GM23338 (cell line): ENCODE results near the gene TCERG1L. TPM values are rescaled to one million over a fixed set of nuclear protein-coding genes. Genes with fewer than 3 reads are reported as not detected.

Experiments
- ATAC-seq: fragments of 200-7000 bp; cut with Tn5 transposase; 3 replicates; pipeline ENCODE4 v1.9.1; 2020
- DNase-seq: peaks from one replicate; pipeline ENCODE4 v3.0.0-alpha.2; 2015; ENCODE audit warnings: low spot score
- H2AFZ ChIP-seq: fragments of 200-600 bp; sonication (generic); 2 replicates; pipeline ENCODE4 v1.8.0; 2016; ENCODE audit warnings: antibody characterized with exemption, mild to moderate bottlenecking, moderate library complexity
- H3F3A ChIP-seq: fragments of 200-600 bp; sonication (generic); replicated peaks from 2 replicates; pipeline ENCODE4 v1.8.0; 2017; ENCODE audit warnings: antibody characterized with exemption, mixed run types, low read depth
- H3K27ac ChIP-seq: fragments of 200-600 bp; sonication (generic); 2 replicates; pipeline ENCODE4 v1.6.1; 2016; ENCODE audit warnings: low read depth
- H3K27me3 ChIP-seq: fragments of 200-600 bp; sonication (generic); 2 replicates; pipeline ENCODE4 v1.8.0; 2016; ENCODE audit warnings: mild to moderate bottlenecking, mixed run types, moderate library complexity; ENCODE audit not compliant: insufficient read depth
- H3K36me3 ChIP-seq: fragments of 200-600 bp; sonication (generic); 2 replicates; pipeline ENCODE4 v1.8.0; 2016; ENCODE audit warnings: mild to moderate bottlenecking; ENCODE audit not compliant: insufficient read depth
- H3K4me1 ChIP-seq: fragments of 200-600 bp; sonication (generic); 2 replicates; pipeline ENCODE4 v1.8.0; 2016; ENCODE audit warnings: mild to moderate bottlenecking, moderate library complexity; ENCODE audit not compliant: insufficient read depth
- H3K4me2 ChIP-seq: fragments of 200-600 bp; sonication (generic); 2 replicates; pipeline ENCODE4 v1.7.1; 2017; ENCODE audit warnings: mixed run types
- H3K4me3 ChIP-seq: fragments of 200-600 bp; sonication (generic); 2 replicates; pipeline ENCODE4 v1.6.1; 2016; ENCODE audit warnings: mixed run types
- H3K79me2 ChIP-seq: fragments of 200-600 bp; sonication (generic); replicated peaks from 2 replicates; pipeline ENCODE4 v1.8.0; 2017; ENCODE audit warnings: mild to moderate bottlenecking; ENCODE audit not compliant: insufficient read depth
- H3K9me2 ChIP-seq: fragments of 200-600 bp; sonication (generic); 2 replicates; pipeline ENCODE4 v1.8.0; 2017; ENCODE audit not compliant: insufficient read depth
- H4K20me1 ChIP-seq: fragments of 200-600 bp; sonication (generic); replicated peaks from 2 replicates; pipeline ENCODE4 v1.8.0; 2017; ENCODE audit warnings: mild to moderate bottlenecking; ENCODE audit not compliant: insufficient read depth
- H3K27ac Mint-ChIP-seq: 2 replicates; pipeline ENCODE4 v1.8.0; 2020; ENCODE audit warnings: inconsistent platforms, mild to moderate bottlenecking, moderate library complexity, mixed read lengths
- H3K27me3 Mint-ChIP-seq: 3 replicates; pipeline ENCODE4 v1.8.0; 2022; ENCODE audit warnings: low read depth, mild to moderate bottlenecking, moderate library complexity, mixed read lengths, inconsistent platforms; ENCODE audit not compliant: insufficient read depth, poor library complexity
- H3K36me3 Mint-ChIP-seq: 3 replicates; pipeline ENCODE4 v1.8.0; 2021; ENCODE audit warnings: low read depth, mild to moderate bottlenecking, inconsistent platforms, moderate library complexity, mixed read lengths
- H3K4me1 Mint-ChIP-seq: 3 replicates; pipeline ENCODE4 v1.8.0; 2020; ENCODE audit warnings: mild to moderate bottlenecking, inconsistent platforms, mixed read lengths
- H3K4me3 Mint-ChIP-seq: 3 replicates; pipeline ENCODE4 v1.8.0; 2021; ENCODE audit warnings: moderate library complexity, mild to moderate bottlenecking, inconsistent platforms, mixed read lengths
- H3K9me3 Mint-ChIP-seq: 3 replicates; pipeline ENCODE4 v1.8.0; 2020; ENCODE audit warnings: moderate library complexity, mild to moderate bottlenecking, inconsistent platforms, mixed read lengths
- CREB1 ChIP-seq: fragments of 250-450 bp; sonication (Bioruptor Pico); IDR thresholded peaks from 2 replicates; pipeline ENCODE4 v1.5.0; 2020; ENCODE audit warnings: low read depth, mild to moderate bottlenecking, moderate library complexity
- CTCF ChIP-seq, 2 experiments: fragments of 200-600 bp in 1 of 2; sonication (generic) in 1 of 2; conservative IDR thresholded peaks; 2 replicates each; pipeline versions ENCODE4 v1.5.1 to v1.6.1; 2016 to 2017; ENCODE audit warnings: antibody characterized with exemption in 2 of 2, low read depth in 2 of 2, mild to moderate bottlenecking in 2 of 2, moderate library complexity in 1 of 2
- ETS1 ChIP-seq: IDR thresholded peaks from 2 replicates; pipeline ENCODE4 v1.6.1; 2016; ENCODE audit warnings: antibody characterized with exemption
- JUNB ChIP-seq: IDR thresholded peaks from one replicate; pipeline ENCODE4 v1.6.1; 2016; ENCODE audit warnings: antibody characterized with exemption; ENCODE audit not compliant: unreplicated experiment
- NANOG ChIP-seq: IDR thresholded peaks from 2 replicates; pipeline ENCODE4 v1.6.1; 2016; ENCODE audit warnings: antibody characterized with exemption, borderline replicate concordance
- STAT1 ChIP-seq: IDR thresholded peaks from one replicate; pipeline ENCODE4 v1.6.1; 2016; ENCODE audit warnings: antibody characterized with exemption; ENCODE audit not compliant: unreplicated experiment
- ZNF114 ChIP-seq: fragments of 250-450 bp; sonication (Bioruptor Pico); IDR thresholded peaks from 2 replicates; pipeline ENCODE4 v1.5.0; 2020; ENCODE audit warnings: mild to moderate bottlenecking, moderate library complexity
- ZNF331 ChIP-seq: fragments of 250-450 bp; sonication (Bioruptor Pico); IDR thresholded peaks from 2 replicates; pipeline ENCODE4 v1.5.0; 2020; ENCODE audit warnings: low read depth, mild to moderate bottlenecking, moderate library complexity
- ZNF462 ChIP-seq: fragments of 250-450 bp; sonication (Bioruptor Pico); IDR thresholded peaks from 2 replicates; pipeline ENCODE4 v1.5.0; 2020; ENCODE audit warnings: mild to moderate bottlenecking, moderate library complexity
- polyA plus RNA-seq: library from polyadenylated mRNA; unstranded; fragments of >200 nt; fragmentation: Nextera tagmentation; extraction: Ambion mirVana; gene quantifications from 2 replicates; pipeline ENCODE4 v1.2.1, GENCODE V29; 2016
- total RNA-seq: library from RNA; depleted of rRNA; stranded (reverse); fragments of >200 nt; shearing (Covaris generic); gene quantifications from 2 replicates; pipeline ENCODE4 v1.2.3, GENCODE V29; 2014

The TCERG1L gene
- total and polyA plus RNA-seq, 2 experiments from 2014 or later = 3.9 to 5.5 TPM

GRCh38 chr10:131130025-131130424, 181.5 kb downstream of the TCERG1L start (continued):
- TF ChIP-seq ZNF462 = no peak
- no peak for TF ChIP-seq CREB1 (CRISPR knock-in tag)
- no peak for TF ChIP-seq JUNB
- TF ChIP-seq ETS1 = no peak
- no peak for TF ChIP-seq NANOG
- no peak for TF ChIP-seq ZNF114 (CRISPR knock-in tag)
- TF ChIP-seq STAT1 = no peak
- TF ChIP-seq ZNF331 = no peak

GRCh38 chr10:131129544-131129943, 182.0 kb downstream of the TCERG1L start:
- peaks cover 29% of the 10 kb centered on the region for H3K4me1 Mint-ChIP-seq
- no peaks in the 10 kb centered on the region for H3F3A ChIP-seq
- H4K20me1 ChIP-seq = no peaks in the 10 kb centered on the region
- H3K4me1 ChIP-seq = no peaks in the 10 kb centered on the region
- no peaks in the 10 kb centered on the region for H3K27me3 ChIP-seq
- H3K4me3 Mint-ChIP-seq = no peak overlapping the region
- H3K27ac ChIP-seq = no peak overlapping the region
- H3K9me3 Mint-ChIP-seq = peaks cover 91% of the 10 kb centered on the region
- H3K9me2 ChIP-seq = no peaks in the 10 kb centered on the region
- H2AFZ ChIP-seq = no peak overlapping the region
- ATAC-seq (no peak), DNase-seq (no peak)
- H3K4me3 ChIP-seq = no peak overlapping the region
- H3K79me2 ChIP-seq = no peaks in the 10 kb centered on the region
- no peak overlapping the region for H3K27ac Mint-ChIP-seq
- no peak overlapping the region for H3K4me2 ChIP-seq
- H3K36me3 ChIP-seq = no peaks in the 10 kb centered on the region
- no peak for TF ChIP-seq CTCF (conservative IDR thresholded peaks at IDR 0.05; ENCODE audit: low read depth in 2 of 2)
- H3K27me3 Mint-ChIP-seq = peaks cover 5% of the 10 kb centered on the region
- H3K36me3 Mint-ChIP-seq = peaks cover 29% of the 10 kb centered on the region; the same call in 2 of the 3 replicates
